GM12892 (cell line): Measurements from ENCODE around the gene ASCC3.

Experiments
- POLR2A ChIP-seq: IDR thresholded peaks from 2 replicates; pipeline ENCODE4 v1.6.1; 2011; ENCODE audit warnings: low read depth, low read length, control low read depth
- POLR2AphosphoS5 ChIP-seq: IDR thresholded peaks from 2 replicates; pipeline ENCODE4 v1.6.1; 2011; ENCODE audit warnings: low read depth, low read length, control low read depth
- TAF1 ChIP-seq: IDR thresholded peaks from 2 replicates; pipeline ENCODE4 v1.6.1; 2011; ENCODE audit warnings: low read depth, mild to moderate bottlenecking, control low read depth, low read length, borderline replicate concordance

DNA sequence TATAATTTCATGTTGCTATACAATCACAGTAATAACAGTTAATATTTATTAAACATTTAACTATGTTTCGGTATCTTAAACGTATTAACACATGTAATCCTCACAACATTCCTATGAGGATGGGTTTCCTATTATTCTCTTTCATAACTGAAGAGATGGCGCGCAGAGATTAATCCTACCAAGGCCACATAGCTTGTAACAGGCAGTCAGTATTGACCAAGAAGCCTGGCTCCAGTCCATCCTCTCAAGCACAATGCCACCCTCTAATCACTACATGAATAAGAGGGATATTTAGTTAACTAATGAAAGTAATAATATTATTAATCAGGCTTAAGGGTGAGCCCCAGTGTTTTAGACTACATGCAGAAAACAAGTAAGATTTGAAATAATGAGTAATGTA, 266.7 kb downstream of the ASCC3 start:
- TF ChIP-seq POLR2A, result no peak
- no peak for TF ChIP-seq POLR2AphosphoS5
- no peak for TF ChIP-seq TAF1
